GM23338 (cell line): ENCODE results near the gene ARID4A. TPM values are rescaled to one million over a fixed set of nuclear protein-coding genes. Genes with fewer than 3 reads are reported as not detected.

ENCODE experiments used
- ATAC-seq: fragments of 200-7000 bp; cut with Tn5 transposase; 3 replicates; pipeline ENCODE4 v1.9.1; 2020
- DNase-seq: peaks from one replicate; pipeline ENCODE4 v3.0.0-alpha.2; 2015; ENCODE audit warnings: low spot score
- H2AFZ ChIP-seq: fragments of 200-600 bp; sonication (generic); 2 replicates; pipeline ENCODE4 v1.8.0; 2016; ENCODE audit warnings: antibody characterized with exemption, mild to moderate bottlenecking, moderate library complexity
- H3F3A ChIP-seq: fragments of 200-600 bp; sonication (generic); replicated peaks from 2 replicates; pipeline ENCODE4 v1.8.0; 2017; ENCODE audit warnings: antibody characterized with exemption, mixed run types, low read depth
- H3K27ac ChIP-seq: fragments of 200-600 bp; sonication (generic); 2 replicates; pipeline ENCODE4 v1.6.1; 2016; ENCODE audit warnings: low read depth
- H3K27me3 ChIP-seq: fragments of 200-600 bp; sonication (generic); 2 replicates; pipeline ENCODE4 v1.8.0; 2016; ENCODE audit warnings: mild to moderate bottlenecking, mixed run types, moderate library complexity; ENCODE audit not compliant: insufficient read depth
- H3K36me3 ChIP-seq: fragments of 200-600 bp; sonication (generic); 2 replicates; pipeline ENCODE4 v1.8.0; 2016; ENCODE audit warnings: mild to moderate bottlenecking; ENCODE audit not compliant: insufficient read depth
- H3K4me1 ChIP-seq: fragments of 200-600 bp; sonication (generic); 2 replicates; pipeline ENCODE4 v1.8.0; 2016; ENCODE audit warnings: mild to moderate bottlenecking, moderate library complexity; ENCODE audit not compliant: insufficient read depth
- H3K4me2 ChIP-seq: fragments of 200-600 bp; sonication (generic); 2 replicates; pipeline ENCODE4 v1.7.1; 2017; ENCODE audit warnings: mixed run types
- H3K4me3 ChIP-seq: fragments of 200-600 bp; sonication (generic); 2 replicates; pipeline ENCODE4 v1.6.1; 2016; ENCODE audit warnings: mixed run types
- H3K79me2 ChIP-seq: fragments of 200-600 bp; sonication (generic); replicated peaks from 2 replicates; pipeline ENCODE4 v1.8.0; 2017; ENCODE audit warnings: mild to moderate bottlenecking; ENCODE audit not compliant: insufficient read depth
- H3K9me2 ChIP-seq: fragments of 200-600 bp; sonication (generic); 2 replicates; pipeline ENCODE4 v1.8.0; 2017; ENCODE audit not compliant: insufficient read depth
- H4K20me1 ChIP-seq: fragments of 200-600 bp; sonication (generic); replicated peaks from 2 replicates; pipeline ENCODE4 v1.8.0; 2017; ENCODE audit warnings: mild to moderate bottlenecking; ENCODE audit not compliant: insufficient read depth
- H3K27ac Mint-ChIP-seq: 2 replicates; pipeline ENCODE4 v1.8.0; 2020; ENCODE audit warnings: inconsistent platforms, mild to moderate bottlenecking, moderate library complexity, mixed read lengths
- H3K27me3 Mint-ChIP-seq: 3 replicates; pipeline ENCODE4 v1.8.0; 2022; ENCODE audit warnings: low read depth, mild to moderate bottlenecking, moderate library complexity, mixed read lengths, inconsistent platforms; ENCODE audit not compliant: insufficient read depth, poor library complexity
- H3K36me3 Mint-ChIP-seq: 3 replicates; pipeline ENCODE4 v1.8.0; 2021; ENCODE audit warnings: low read depth, mild to moderate bottlenecking, inconsistent platforms, moderate library complexity, mixed read lengths
- H3K4me1 Mint-ChIP-seq: 3 replicates; pipeline ENCODE4 v1.8.0; 2020; ENCODE audit warnings: mild to moderate bottlenecking, inconsistent platforms, mixed read lengths
- H3K4me3 Mint-ChIP-seq: 3 replicates; pipeline ENCODE4 v1.8.0; 2021; ENCODE audit warnings: moderate library complexity, mild to moderate bottlenecking, inconsistent platforms, mixed read lengths
- H3K9me3 Mint-ChIP-seq: 3 replicates; pipeline ENCODE4 v1.8.0; 2020; ENCODE audit warnings: moderate library complexity, mild to moderate bottlenecking, inconsistent platforms, mixed read lengths
- CTCF ChIP-seq, 2 experiments: fragments of 200-600 bp in 1 of 2; sonication (generic) in 1 of 2; conservative IDR thresholded peaks; 2 replicates each; pipeline versions ENCODE4 v1.5.1 to v1.6.1; 2016 to 2017; ENCODE audit warnings: antibody characterized with exemption in 2 of 2, low read depth in 2 of 2, mild to moderate bottlenecking in 2 of 2, moderate library complexity in 1 of 2
- ETS1 ChIP-seq: IDR thresholded peaks from 2 replicates; pipeline ENCODE4 v1.6.1; 2016; ENCODE audit warnings: antibody characterized with exemption
- EZH2 ChIP-seq: fragments of 200-600 bp; sonication (generic); IDR thresholded peaks from one replicate; pipeline ENCODE4 v1.8.0; 2017; ENCODE audit warnings: antibody characterized with exemption, mild to moderate bottlenecking, low read depth; ENCODE audit not compliant: unreplicated experiment
- EZH2phosphoT487 ChIP-seq: fragments of 200-600 bp; sonication (generic); IDR thresholded peaks from one replicate; pipeline ENCODE4 v1.8.1; 2018; ENCODE audit warnings: antibody characterized with exemption; ENCODE audit not compliant: unreplicated experiment
- NANOG ChIP-seq: IDR thresholded peaks from 2 replicates; pipeline ENCODE4 v1.6.1; 2016; ENCODE audit warnings: antibody characterized with exemption, borderline replicate concordance
- POLR2AphosphoS5 ChIP-seq: IDR thresholded peaks from 2 replicates; pipeline ENCODE4 v1.6.1; 2016; ENCODE audit warnings: antibody characterized with exemption, low read depth
- ZNF114 ChIP-seq: fragments of 250-450 bp; sonication (Bioruptor Pico); IDR thresholded peaks from 2 replicates; pipeline ENCODE4 v1.5.0; 2020; ENCODE audit warnings: mild to moderate bottlenecking, moderate library complexity
- polyA plus RNA-seq: library from polyadenylated mRNA; unstranded; fragments of >200 nt; fragmentation: Nextera tagmentation; extraction: Ambion mirVana; gene quantifications from 2 replicates; pipeline ENCODE4 v1.2.1, GENCODE V29; 2016
- total RNA-seq: library from RNA; depleted of rRNA; stranded (reverse); fragments of >200 nt; shearing (Covaris generic); gene quantifications from 2 replicates; pipeline ENCODE4 v1.2.3, GENCODE V29; 2014

ARID4A gene
- total and polyA plus RNA-seq, 2 experiments from 2014 or later = 9.1 to 25.4 TPM

- peak; percentile 24 to 57; a peak in 2 of 4 replicates for TF ChIP-seq CTCF (conservative IDR thresholded peaks at IDR 0.05; ENCODE audit: low read depth in 2 of 2)
- TF ChIP-seq ZNF114 (CRISPR knock-in tag) = no peak
Observed at GRCh38 chr14:58401587-58401986, 103.2 kb downstream of the ARID4A start (continued).

GRCh38 chr14:58408681-58409215 is 110.4 kb downstream of the ARID4A start:
- H3K4me1 Mint-ChIP-seq = no peaks in the 10 kb centered on the region
- Histone ChIP-seq H2AFZ (no peak overlapping the region), H3K36me3 (peaks cover 22% of the 10 kb centered on the region; the same call in 1 of the 2 replicates), H3K9me2 (no peaks in the 10 kb centered on the region), H3K4me3 (no peak overlapping the region), H3F3A (no peaks in the 10 kb centered on the region), H3K4me1 (no peaks in the 10 kb centered on the region), H4K20me1 (no peaks in the 10 kb centered on the region), H3K27me3 (no peaks in the 10 kb centered on the region), H3K27ac (no peak overlapping the region), H3K79me2 (no peaks in the 10 kb centered on the region), H3K4me2 (no peak overlapping the region)
- no peak overlapping the region for H3K27ac Mint-ChIP-seq
- H3K27me3 Mint-ChIP-seq = no peaks in the 10 kb centered on the region
- no peaks in the 10 kb centered on the region; the same call in 2 of the 3 replicates for H3K9me3 Mint-ChIP-seq
- no peak for TF ChIP-seq NANOG
- TF ChIP-seq EZH2 = no peak
- ATAC-seq = no peak
- no peak overlapping the region for H3K4me3 Mint-ChIP-seq
- DNase-seq = no peak
- peaks cover 42% of the 10 kb centered on the region for H3K36me3 Mint-ChIP-seq

GRCh38 chr14:58414845-58415244 is 116.5 kb downstream of the ARID4A start:
- H3K4me2 ChIP-seq = no peak overlapping the region
- no peaks in the 10 kb centered on the region for H3K4me1 ChIP-seq
- H3F3A ChIP-seq = no peaks in the 10 kb centered on the region
- Mint-ChIP-seq H3K27ac (no peak overlapping the region), H3K4me1 (peaks cover 8% of the 10 kb centered on the region; the same call in 2 of the 3 replicates), H3K4me3 (no peak overlapping the region), H3K27me3 (peaks cover 1% of the 10 kb centered on the region), H3K9me3 (no peaks in the 10 kb centered on the region; the same call in 2 of the 3 replicates), H3K36me3 (peaks cover 73% of the 10 kb centered on the region)
- H3K4me3 ChIP-seq = no peak overlapping the region
- H3K27ac ChIP-seq = no peak overlapping the region
- ATAC-seq (peak; percentile 77), DNase-seq (peak; percentile 8)
- peaks cover 10% of the 10 kb centered on the region for H3K79me2 ChIP-seq
- peaks cover 26% of the 10 kb centered on the region; the same call in 1 of the 2 replicates for H3K36me3 ChIP-seq
- no peaks in the 10 kb centered on the region for H3K27me3 ChIP-seq
- no peaks in the 10 kb centered on the region for H3K9me2 ChIP-seq
- H2AFZ ChIP-seq = no peak overlapping the region
- H4K20me1 ChIP-seq = 0 out of 2 replicates have a peak, but pooled peaks cover 9% of the 10 kb centered on the region
- TF ChIP-seq ETS1 (no peak), CTCF (conservative IDR thresholded peaks at IDR 0.05; ENCODE audit: low read depth in 2 of 2) (no peak), POLR2AphosphoS5 (no peak), EZH2phosphoT487 (no peak), NANOG (no peak), EZH2 (no peak)
